RPMI8226 (cell line): ENCODE measurements around the gene HOXB2.

Experiments used
- DNase-seq: peaks from one replicate; pipeline ENCODE4 v3.0.0-alpha.2; 2015

HOXB2 gene

DNA sequence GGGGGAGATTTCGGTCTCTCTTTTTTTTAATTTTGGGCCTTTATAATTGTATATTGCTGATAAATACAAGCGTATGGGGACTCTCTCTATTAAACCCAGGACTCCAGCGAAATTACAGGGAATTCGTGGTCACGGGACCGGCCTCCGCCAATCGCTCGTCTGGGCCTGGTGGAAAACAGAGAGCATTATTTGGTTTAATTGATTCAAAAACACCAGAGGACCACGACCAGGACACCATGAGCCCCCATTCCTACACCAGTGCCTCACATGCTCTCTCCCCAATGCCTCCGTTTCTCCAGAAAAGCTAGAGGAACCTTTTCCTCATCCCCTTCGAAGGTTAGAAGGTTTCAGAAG lies at the start of gene HOXB2:
Gene HOXB2, minus strand, starts transcription at position 88 of the 354 bp plus-strand sequence. CDS start 198 bp downstream, outside the sequence.
- DNase-seq: no peak

DNA sequence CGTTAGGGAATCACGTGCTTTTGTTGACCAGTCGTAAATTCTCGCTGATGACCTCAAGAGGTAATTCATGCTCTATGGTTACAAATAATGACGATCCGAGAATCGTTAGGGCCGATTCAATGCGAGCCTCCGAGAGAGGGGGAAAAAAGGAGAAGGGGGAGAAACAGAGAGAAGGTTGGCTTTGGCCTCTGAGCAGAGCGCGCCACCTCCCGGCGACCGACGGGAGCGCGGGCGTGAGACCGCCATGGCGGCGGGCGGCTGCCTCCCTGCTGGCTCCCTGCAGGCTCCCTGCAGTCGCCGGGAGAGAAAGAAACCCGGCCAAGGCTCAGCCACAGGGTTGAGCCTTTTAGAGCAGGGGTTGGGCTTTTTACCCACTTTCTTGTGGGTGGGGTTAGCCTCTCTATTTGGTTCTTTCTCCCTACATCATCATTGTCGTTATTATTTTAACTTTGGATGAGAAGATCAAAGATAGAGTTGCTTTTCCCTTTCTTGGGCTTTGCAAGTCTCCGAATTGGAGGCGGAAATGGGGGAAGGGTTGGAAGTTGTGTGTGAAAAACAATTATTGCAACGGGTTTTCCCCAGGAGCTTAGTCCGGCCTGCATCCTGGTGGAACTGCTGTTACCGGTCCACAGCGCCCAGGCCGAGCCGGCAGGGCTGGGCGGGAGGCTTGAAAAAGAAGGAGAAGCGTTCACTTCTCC lies 49.1 kb upstream of the HOXB2 start:
- peak; percentile 81 for DNase-seq

DNA sequence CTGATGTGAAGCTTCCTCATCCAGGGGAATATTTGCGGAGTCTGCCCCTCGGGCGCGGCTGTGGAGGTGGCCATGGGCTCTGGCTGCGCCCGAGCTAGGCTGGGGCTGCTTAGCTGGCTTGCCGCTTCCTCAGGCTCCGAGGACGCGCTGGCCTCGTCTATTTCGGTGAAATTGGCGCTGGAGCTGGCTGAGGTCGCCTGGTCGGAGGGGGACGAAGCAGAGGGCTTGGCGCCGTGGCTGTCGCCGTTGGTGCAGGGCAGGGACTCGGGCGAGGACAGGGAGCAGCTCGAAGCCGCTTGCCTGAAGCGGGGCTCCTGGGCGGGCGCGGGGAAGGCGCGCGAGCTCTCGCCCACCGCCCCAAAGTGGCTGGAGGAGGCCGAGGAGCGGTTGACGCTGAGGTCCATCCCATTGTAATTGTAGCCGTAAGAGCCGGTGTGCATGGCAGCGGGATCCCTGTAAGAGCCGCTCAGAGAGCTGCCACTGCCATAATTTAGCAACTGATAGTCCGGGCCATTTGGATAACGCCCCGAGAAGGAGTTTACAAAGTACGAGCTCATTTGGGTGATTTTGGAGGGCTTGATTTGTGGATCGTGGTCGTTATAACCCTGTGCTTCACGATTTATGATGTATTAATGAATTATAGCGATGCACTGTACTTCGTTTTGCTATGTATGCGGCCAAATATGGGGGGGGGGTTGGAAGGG lies 48.4 kb upstream of the HOXB2 start, which contains the start of gene HOXB5:
Gene HOXB5, minus strand, starts transcription at position 654 of the 704 bp plus-strand sequence. Its CDS starts 97 bp downstream, at position 557.
- no peak for DNase-seq

DNA sequence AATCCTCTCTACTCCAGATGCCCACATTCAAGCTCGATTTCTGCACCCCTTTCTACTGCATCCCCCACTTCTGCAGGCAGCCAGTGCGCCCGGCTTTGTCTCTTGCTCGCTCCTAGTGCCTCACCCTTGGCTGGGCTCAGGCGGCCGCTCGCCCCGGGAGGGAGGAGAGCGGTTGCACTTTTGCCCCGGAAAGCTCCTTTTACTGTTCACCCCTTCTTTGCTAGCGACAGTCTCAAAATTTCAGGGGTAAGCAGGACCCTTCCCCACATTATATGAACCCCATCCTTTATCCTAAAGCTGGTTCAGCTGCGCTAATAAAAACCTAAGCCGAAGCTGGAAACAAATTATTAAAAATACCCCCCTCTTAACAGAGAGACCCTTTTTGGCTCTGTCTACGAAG lies 47.7 kb upstream of the HOXB2 start:
- DNase-seq: no peak

GRCh38 chr17:48592057-48592514 lies 47.2 kb upstream of the HOXB2 start:
- no peak for DNase-seq

- DNase-seq: no peak
Measured at GRCh38 chr17:48591255-48592056, 46.5 kb upstream of the HOXB2 start.

DNA sequence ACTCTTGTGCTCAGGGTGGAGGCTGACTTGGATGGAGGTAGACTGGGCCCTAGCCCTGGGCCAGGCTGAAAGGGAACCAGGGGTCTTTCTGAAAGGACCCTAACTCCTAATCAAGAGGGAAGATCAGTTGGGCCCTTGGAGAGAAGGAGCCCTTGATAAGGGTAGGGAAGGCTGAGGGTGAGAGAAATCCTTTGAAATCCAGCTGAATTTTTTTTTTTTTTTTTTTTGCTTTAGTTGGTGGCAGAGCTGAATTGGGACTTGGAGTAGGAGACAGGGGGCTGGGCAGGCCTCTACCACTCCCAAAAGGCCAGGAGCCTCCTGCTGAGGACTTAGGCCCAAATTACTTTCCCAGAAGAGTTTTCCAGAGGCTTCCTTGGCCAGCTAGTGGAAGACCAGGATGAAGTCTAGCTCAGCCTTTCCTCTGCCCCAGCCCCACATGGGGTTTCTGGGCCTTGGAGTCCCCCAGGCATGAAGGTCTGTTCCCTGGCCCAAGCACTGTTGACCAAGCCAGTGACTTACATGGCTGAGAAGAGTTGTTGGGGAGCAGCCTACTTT lies 45.8 kb upstream of the HOXB2 start:
- no peak for DNase-seq

DNA sequence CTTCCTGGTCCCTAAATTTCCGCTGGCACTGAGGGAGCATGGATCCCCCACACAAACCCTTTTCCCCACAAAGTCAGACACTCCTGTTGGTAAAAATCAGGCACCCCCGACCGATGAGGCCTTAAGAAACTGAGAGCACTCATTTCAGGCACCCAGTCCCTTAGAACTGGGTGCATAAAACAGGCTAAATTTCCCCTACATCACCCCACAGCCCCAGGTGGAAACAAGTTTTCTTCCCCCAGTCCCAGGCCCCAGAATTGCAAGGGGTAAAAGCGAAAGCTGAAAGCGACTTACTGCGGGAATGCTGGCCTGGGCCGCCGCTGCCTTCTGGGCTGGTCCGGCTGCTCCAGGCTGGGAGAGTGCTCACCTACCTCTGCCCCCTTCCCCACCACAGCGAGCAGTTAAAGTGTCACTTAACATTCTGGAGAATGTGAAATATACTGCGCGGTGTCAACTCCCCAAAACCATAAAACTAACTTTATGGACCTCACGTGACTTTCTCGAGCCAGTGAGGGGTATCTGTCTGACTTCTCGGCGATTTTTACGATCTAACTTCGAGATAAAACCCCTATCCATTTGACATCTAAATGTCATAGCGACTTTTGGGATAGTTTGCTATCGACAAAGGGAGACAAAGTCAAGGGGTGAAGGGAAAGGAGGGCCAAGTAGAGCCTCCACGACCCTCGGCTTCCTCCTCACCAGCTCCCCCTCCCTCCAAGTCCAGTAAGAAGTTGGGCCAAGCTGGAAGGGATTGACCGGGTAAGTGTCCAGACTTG lies 45.1 kb upstream of the HOXB2 start, which contains the start of gene HOXB3:
Gene HOXB3, minus strand, starts transcription at position 411 of the 776 bp plus-strand sequence. CDS start 37,767 bp downstream, outside the sequence.
- no peak for DNase-seq

- no peak for DNase-seq
Measured at GRCh38 chr17:48589060-48589830, 44.3 kb upstream of the HOXB2 start.

DNA sequence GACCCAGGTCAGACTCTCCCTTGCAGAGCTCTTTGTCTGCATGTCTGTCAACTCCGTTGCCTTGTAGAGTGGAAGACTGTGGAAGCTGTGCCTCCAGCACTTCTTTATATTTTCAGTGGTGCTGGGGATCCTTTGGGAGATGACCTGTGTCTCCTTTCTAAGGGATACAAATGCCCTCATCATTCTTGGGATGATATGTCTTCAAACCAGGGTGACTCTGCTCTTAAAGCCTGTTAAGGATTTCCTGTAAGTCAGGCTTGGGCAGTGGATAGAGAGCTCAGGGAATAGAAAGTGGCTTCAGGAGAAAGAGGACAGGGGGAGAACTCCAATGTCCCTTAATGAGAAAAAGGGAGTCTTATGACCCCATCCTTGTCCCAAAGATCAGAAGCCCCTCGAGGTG lies 43.6 kb upstream of the HOXB2 start:
- no peak for DNase-seq

- no peak for DNase-seq
Measured at GRCh38 chr17:48588074-48588415, 43.1 kb upstream of the HOXB2 start.

GRCh38 chr17:48587276-48588073 lies 42.6 kb upstream of the HOXB2 start:
- no peak for DNase-seq

DNA sequence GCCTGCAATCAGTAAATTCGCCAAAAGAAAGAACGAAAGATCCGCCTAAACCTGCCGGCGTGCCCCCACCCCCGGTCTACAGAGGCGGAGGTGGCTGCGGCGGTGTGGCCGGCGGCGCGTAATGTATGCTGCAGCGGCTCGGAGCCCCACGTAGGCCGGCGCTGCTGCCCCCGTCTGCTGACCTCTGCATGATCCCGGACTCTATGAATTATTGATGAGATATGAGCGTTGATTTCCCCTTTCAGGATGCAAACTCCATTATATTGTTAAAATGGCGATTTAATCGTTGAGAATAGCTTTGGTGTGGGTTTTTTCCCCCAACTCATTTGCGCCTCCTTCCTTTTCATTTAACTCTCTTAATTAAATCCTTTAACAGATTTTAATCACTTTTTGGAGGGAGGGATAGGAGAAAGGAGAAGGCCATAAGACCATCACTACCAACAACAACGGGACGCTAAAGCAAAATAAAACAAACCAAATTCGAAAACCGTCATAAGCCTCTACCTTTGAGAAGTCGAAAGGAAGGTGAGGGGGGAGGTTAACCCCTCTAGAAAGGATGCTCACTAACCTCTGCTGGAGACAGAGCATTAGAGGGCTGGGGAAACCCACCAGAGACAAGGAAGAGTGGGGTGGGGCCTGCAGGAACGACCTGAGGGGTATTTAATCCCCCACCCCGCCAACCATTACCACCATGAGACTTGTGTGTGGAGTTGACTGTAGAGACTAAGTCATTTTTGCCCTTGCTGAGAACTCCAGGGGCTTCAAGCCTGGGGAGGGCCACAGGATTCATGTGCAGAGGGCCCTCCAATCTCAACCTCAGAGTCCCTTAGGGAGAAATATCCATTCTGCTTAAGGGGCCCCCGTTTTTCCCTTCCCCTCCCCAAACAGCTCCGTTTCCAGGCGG lies 41.7 kb upstream of the HOXB2 start:
- DNase-seq: no peak

DNA sequence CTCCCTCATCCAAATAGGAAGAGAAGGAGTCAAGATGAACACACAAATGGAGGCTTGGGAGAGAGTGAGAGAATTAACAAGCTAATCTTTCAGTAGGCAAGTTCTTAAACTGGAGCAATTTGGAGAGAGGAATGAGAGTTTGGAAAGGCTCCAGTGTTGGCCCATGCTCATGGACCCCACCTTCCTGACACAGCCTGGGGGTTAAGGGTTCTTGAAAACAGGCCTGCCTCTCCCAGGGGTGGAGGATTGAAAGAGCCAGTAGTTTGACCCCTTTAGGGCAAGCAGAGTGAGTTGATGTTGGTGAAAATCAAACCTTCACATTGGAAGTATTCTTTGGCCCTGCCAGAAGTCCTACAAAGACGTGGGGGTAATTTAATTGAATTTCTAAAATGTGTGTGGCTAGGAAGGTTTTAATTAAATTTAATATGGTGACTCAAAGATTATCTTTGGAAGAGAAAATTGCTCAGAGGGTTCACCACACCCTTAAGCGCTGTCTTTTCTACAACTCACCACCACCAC lies 39.4 kb upstream of the HOXB2 start:
- no peak for DNase-seq

GRCh38 chr17:48583708-48584222 lies 38.9 kb upstream of the HOXB2 start:
- DNase-seq: no peak

GRCh38 chr17:48582750-48583069 lies 37.8 kb upstream of the HOXB2 start:
- no peak for DNase-seq

DNA sequence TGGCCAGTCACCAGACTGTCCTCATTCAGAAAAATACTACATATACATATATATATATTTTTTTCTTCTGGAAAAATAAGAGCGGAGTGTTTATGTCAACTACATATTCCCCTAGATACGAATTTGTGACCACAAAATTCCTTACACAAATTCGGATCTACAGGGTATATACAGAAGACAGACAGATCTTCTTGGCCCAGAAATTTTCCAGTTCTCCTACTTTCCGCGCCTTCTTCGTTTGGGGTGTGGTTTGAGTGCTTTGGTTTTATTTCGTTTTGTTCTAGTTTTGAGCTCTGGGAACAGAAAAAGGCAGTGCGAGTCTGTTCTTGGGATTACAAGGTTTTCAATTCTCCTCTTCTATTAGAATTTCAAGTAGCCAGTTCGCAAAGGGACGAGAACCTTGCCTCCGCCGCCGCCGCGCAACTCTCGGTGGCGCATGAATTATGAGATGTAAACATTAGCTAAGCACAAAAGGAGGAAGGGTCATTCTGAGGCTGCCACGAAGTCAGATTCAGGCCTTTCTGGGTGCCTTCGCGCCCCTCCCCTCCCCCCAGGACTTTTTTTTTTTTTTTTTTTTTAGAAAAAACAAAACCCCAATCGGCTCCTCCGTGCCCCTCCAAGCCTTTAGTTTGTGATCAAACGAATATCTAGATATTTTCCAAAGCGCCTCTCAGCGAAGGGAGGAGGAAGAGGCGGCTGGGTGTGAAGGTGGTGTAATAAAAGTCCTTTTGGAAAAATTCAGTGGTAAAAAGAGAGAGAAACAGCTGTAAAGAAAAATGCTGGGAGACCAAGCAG lies 35.0 kb upstream of the HOXB2 start:
- DNase-seq: no peak

GRCh38 chr17:48579471-48579759 lies 34.5 kb upstream of the HOXB2 start:
- DNase-seq: no peak
